ACC112 (cell line): Measurements from ENCODE around the gene FEV.
A peak's percentile ranks its signal among the peaks of the same experiment; 100 is the strongest.

Experiments used
- H2AFZ ChIP-seq: fragments of 200-600 bp; sonication (generic); one replicate; pipeline ENCODE4 v1.6.0; 2017; ENCODE audit warnings: antibody characterized with exemption, low read length; ENCODE audit not compliant: unreplicated experiment
- H3K27ac ChIP-seq: fragments of 200-600 bp; sonication (generic); 2 replicates; pipeline ENCODE4 v1.5.1; 2014; ENCODE audit warnings: low read depth, mild to moderate bottlenecking, antibody characterized with exemption, low read length, moderate library complexity
- H3K27me3 ChIP-seq: fragments of 200-600 bp; sonication (generic); 2 replicates; pipeline ENCODE4 v1.6.1; 2014; ENCODE audit warnings: mild to moderate bottlenecking, antibody characterized with exemption, low read length, moderate library complexity, mixed read lengths; ENCODE audit not compliant: insufficient read depth
- H3K36me3 ChIP-seq: fragments of 200-600 bp; sonication (generic); 2 replicates; pipeline ENCODE4 v1.6.1; 2016; ENCODE audit warnings: mild to moderate bottlenecking, antibody characterized with exemption, low read length, moderate library complexity, mixed read lengths; ENCODE audit not compliant: insufficient read depth
- H3K4me1 ChIP-seq: fragments of 200-600 bp; sonication (generic); one replicate; pipeline ENCODE4 v1.6.1; 2016; ENCODE audit warnings: low read length, mixed read lengths; ENCODE audit not compliant: insufficient read depth, unreplicated experiment, control insufficient read depth
- H3K4me3 ChIP-seq: fragments of 200-600 bp; sonication (generic); 2 replicates; pipeline ENCODE4 v1.5.1; 2014; ENCODE audit warnings: mild to moderate bottlenecking, low read depth, low read length
- H3K79me2 ChIP-seq: fragments of 200-600 bp; sonication (generic); one replicate; pipeline ENCODE4 v1.6.0; 2016; ENCODE audit warnings: low read length; ENCODE audit not compliant: control insufficient read depth, unreplicated experiment, insufficient read depth

Gene FEV

DNA sequence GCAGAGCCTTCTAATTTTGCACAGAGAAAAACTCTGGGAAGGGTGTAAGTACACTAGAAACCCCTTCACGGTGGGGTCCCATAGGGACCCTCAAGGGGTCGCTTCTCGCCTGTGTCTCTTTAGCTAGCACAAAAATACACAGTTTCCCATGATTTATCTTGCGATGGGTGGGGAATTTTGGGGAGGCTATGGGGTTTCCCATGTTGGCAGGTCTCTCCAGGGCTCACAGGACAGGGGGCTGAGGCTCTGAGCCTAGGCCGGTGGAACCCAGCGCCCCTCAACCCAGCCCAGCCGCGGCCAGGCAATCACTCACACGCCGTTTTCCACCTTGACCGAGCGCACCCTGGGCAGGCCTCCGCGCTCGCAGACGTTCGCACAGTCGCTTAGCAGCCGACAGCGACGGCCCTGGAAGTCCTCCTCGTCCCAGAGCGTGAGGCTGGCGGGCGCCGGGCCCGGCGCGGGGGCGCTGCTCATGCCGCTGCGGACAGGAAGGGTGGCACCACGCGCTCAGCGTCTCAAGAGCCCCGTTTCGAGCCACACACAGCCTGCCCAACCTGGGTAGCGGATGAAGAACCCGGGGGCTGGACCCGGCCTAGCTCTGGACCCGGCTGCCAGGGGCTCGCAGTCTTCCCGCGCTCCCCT lies 7.8 kb upstream of the FEV start:
- Histone ChIP-seq H3K27ac (no peak overlapping the region), H3K79me2 (no peaks in the 10 kb centered on the region), H3K36me3 (no peaks in the 10 kb centered on the region), H3K4me1 (peaks cover 4% of the 10 kb centered on the region), H3K4me3 (peak overlapping the region; percentile 76), H3K27me3 (peaks cover 89% of the 10 kb centered on the region), H2AFZ (no peak overlapping the region)

DNA sequence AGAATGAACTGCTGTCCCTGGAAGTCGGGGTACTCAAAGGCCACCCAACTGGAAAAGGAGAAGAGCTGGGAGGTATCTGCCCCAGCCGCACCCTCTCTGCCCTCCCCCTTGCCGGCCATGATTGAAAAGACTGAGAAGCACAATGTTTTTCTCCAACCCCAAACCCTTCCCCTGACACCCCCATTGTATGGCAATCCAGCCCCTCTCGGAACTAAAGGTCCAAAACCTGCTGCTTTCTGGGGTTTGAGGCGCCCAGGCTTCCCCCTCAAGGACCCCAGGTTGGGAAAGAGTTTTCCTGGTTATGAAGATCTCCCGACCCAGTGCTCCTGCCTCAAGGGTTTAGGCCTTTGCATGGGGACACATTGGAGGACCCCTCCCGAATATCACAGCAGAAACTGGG lies 7.2 kb upstream of the FEV start:
- H3K27me3 ChIP-seq = peaks cover 89% of the 10 kb centered on the region
- H3K36me3 ChIP-seq = no peaks in the 10 kb centered on the region
- H3K4me3 ChIP-seq = no peak overlapping the region
- no peak overlapping the region for H2AFZ ChIP-seq
- H3K79me2 ChIP-seq = no peaks in the 10 kb centered on the region
- peaks cover 4% of the 10 kb centered on the region for H3K4me1 ChIP-seq
- H3K27ac ChIP-seq = no peak overlapping the region

DNA sequence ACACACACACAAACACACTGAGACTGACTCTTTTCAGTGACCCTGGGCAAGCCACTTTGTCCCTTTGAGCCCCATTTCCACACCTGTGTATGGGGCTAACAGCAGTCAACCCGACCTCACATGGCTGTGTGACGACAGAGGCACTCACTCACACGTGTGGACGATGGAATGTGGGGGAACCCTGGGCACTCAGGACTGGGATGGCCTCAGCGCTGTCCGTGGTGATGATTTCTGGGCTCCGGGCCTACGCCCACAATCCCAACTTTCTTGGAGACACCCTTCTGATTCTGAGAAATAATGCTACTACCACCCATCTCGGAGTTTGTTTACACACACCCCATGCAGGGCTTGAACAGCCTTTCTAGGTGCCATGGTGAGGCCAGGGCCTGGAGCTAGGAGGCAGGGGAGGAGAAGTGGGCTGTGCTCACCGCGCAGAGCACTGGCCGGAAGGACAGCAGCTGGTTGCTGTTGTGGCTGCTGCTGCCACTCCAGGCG lies 6.7 kb upstream of the FEV start:
- Histone ChIP-seq H3K27me3 (peaks cover 90% of the 10 kb centered on the region), H2AFZ (no peak overlapping the region), H3K79me2 (no peaks in the 10 kb centered on the region), H3K36me3 (no peaks in the 10 kb centered on the region), H3K27ac (no peak overlapping the region), H3K4me3 (no peak overlapping the region), H3K4me1 (peaks cover 4% of the 10 kb centered on the region)

DNA sequence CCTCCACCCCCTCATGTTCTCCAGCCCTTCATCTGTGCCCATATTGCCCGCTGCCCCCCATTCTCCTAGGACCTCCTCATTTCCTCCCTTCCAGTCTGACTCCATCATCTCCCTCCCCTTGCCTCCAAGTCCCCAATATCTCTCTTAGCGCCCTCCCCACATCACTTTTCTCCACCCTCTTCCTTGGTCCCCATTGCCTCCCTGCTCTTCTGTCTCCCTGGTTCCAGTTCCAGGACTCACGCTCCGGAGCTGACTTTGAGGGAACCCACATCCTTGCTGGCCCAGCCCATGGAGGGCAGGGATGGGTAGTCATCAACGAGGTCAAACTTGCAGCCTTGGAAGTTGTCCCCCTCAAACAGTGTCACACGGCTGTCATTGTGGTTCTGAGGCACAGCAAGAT lies 5.6 kb upstream of the FEV start:
- peaks cover 98% of the 10 kb centered on the region for H3K27me3 ChIP-seq
- H3K4me3 ChIP-seq = no peak overlapping the region
- H2AFZ ChIP-seq = no peak overlapping the region
- peaks cover 4% of the 10 kb centered on the region for H3K4me1 ChIP-seq
- H3K79me2 ChIP-seq = no peaks in the 10 kb centered on the region
- H3K36me3 ChIP-seq = no peaks in the 10 kb centered on the region
- H3K27ac ChIP-seq = no peak overlapping the region

DNA sequence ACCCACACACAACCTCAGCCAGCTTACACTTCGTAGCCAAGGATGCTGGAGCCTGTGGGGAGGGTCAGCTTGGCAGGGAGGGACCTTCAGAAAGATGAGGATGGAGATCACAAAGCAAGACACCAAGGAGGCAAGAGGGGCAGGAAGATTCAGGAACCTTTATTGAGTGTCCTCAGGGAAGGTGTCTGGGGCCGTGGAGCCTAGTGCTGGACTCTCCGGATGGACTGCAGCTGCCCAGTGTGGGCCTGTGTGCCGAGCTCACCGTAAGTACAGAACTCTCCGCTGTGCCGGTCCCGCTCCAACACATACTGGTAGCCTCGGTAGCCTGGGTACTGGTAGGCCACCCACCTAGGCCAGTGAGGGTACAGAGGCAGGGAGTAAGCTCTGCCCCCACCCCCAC lies 5.1 kb upstream of the FEV start:
- Histone ChIP-seq H3K27ac (no peak overlapping the region), H3K4me1 (peaks cover 4% of the 10 kb centered on the region), H3K27me3 (peaks cover 98% of the 10 kb centered on the region), H3K36me3 (no peaks in the 10 kb centered on the region), H3K4me3 (no peak overlapping the region), H2AFZ (no peak overlapping the region), H3K79me2 (no peaks in the 10 kb centered on the region)

DNA sequence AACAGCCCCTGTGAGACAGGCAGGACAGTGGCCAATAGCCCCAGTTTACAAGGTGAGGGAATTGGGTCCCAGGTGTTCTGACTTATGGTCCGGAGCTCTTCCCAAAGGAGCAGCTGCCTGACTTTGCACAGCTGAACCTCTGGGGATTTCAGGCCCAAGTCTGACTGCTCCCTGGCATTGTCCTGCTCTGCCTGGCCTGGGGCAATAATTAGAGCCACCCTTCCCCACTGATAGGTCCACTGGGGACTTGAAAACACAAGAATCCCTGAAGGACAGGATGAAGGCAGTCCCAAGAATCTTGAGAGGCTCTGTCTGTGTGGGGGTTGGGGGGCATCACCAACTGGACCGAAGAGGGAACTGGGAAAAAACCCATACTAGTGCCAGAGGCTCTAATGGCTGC lies 3.7 kb upstream of the FEV start:
- Histone ChIP-seq H3K79me2 (no peaks in the 10 kb centered on the region), H3K36me3 (no peaks in the 10 kb centered on the region), H3K27me3 (peaks cover 99% of the 10 kb centered on the region), H3K4me1 (no peaks in the 10 kb centered on the region), H2AFZ (no peak overlapping the region), H3K27ac (no peak overlapping the region), H3K4me3 (no peak overlapping the region)

DNA sequence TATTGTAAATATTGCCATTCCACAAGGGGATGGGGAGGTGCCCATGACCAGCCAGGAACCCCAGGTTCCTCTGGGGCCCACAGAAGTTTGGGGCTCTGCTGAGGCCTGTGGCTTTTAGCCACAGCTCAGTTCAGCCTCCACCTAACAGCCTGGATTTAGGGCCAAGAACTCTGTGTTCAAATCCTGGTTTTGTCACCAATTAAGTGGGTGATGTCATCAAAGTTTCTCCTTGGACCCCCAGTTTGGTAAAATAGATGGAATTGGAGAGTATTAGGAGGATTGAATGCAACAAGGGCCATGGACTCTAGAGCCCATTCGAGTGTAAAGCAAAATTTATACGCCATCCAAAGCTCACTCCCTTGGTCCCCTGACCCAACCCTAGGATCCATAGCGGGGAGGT lies 3.2 kb upstream of the FEV start:
- H3K79me2 ChIP-seq = no peaks in the 10 kb centered on the region
- no peak overlapping the region for H3K4me3 ChIP-seq
- H3K4me1 ChIP-seq = no peaks in the 10 kb centered on the region
- H3K36me3 ChIP-seq = no peaks in the 10 kb centered on the region
- no peak overlapping the region for H3K27ac ChIP-seq
- H2AFZ ChIP-seq = no peak overlapping the region
- peaks cover 99% of the 10 kb centered on the region for H3K27me3 ChIP-seq

DNA sequence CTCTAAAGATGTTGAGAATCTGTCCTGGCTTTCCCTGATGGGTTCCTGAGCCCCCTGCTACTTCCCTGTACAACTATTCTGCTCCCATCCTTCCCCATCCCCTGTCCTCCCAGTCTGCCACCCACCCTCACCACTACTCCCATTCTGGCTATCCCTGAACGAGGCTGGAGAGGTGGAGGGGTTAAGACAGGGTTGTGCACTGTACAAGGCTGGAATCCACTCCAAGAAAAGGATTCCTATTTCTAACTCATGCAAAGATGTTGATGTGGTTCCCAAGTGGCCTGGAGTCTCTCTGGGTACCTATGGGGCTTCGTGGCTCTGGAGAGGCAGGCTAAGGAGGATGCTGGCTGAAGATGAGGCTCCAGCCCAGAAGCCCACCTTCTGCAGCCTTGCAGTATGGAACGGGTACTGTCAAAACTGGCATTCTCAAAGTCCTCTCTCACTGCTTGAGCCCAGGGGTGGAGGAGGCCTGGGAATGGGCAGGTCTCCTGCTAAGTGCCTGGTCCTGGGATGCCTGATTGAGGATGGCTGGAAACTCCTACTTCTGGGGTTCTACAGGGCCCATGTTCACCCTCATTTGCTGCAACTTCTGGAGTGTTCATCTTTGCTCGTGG lies 1.3 kb upstream of the FEV start:
- no peak overlapping the region for H3K4me3 ChIP-seq
- H3K4me1 ChIP-seq = no peaks in the 10 kb centered on the region
- peaks cover 99% of the 10 kb centered on the region for H3K27me3 ChIP-seq
- H2AFZ ChIP-seq = no peak overlapping the region
- H3K36me3 ChIP-seq = no peaks in the 10 kb centered on the region
- no peaks in the 10 kb centered on the region for H3K79me2 ChIP-seq
- H3K27ac ChIP-seq = no peak overlapping the region

DNA sequence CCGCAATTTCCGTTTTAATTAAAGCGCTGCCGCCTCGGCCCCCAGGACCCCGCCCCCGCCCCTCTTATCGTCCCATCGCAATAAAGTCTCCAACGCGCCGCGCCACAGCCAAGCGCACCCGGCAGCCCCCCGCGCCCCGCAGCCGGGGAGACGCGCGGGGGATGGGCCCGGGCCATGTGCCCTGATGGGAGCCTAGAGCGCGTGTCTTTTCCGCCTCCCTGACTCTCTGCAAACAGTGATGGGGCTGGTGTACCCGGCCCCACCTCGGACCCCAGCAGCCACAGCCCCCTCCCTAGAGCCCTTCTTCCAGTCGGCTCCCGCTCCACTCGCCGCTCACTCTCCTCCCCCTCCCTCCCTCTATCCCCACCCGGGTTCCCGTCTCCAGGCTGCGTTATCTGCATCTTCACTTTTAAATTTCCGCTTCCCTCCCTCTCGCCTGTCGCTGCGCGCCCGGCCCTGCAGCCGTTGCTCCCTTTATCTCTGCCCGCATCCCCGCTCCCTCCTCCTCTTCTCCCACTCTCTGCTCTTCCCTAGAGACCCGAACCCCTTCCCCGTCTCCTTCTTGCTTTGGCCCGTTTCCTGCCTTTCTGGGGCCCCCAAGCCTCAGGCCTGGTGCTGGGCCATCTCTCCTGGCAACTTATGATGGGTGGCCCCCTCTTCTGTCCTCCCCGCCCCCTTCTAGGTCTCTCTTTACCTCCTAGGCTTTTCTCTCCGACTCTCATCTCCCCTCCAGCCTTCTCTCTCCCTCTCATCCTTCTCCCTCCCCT lies 524 bp upstream of the FEV start:
- H3K27ac ChIP-seq = no peak overlapping the region
- no peaks in the 10 kb centered on the region for H3K79me2 ChIP-seq
- H2AFZ ChIP-seq = no peak overlapping the region
- no peaks in the 10 kb centered on the region for H3K4me1 ChIP-seq
- no peak overlapping the region for H3K4me3 ChIP-seq
- no peaks in the 10 kb centered on the region for H3K36me3 ChIP-seq
- H3K27me3 ChIP-seq = peaks cover 98% of the 10 kb centered on the region

DNA sequence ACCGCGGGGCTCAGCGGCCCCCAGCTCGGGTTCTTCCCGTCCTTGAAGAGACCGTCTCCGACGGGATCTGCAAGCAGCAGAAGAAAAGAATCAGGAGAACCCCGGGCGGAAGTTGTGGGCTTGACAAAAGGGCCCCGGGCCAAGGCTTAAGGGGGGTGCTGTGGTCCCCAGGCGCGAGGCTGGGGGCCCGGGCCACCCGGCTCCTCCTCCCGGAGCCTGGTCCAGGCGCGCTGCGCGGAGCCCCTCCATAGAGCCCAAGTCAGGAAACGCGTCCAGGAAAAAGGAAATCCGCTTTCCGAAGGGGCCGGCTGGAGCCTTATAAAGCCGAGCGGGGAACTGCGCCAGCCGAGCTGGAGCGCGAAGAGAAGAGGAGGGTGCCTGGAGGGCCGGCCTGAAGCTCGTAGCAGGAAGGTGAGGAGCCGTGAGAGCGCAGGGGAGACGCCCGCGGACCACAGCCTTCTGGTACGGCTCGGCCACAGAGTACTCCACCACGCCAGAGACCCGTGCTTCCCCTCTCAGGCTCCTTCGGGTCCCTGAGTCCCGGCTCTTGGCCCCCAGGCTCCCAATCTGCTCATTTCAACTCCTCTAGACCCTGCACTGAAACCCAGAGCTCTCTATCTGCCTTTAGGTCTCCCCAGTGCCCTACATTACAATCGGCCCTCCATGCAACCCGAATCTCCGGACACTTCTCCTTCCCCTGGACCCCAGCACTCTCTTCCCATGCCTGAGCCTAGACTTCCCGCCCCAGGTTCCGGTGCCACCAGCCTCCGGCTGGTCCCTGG lies 554 bp downstream of the FEV start:
- peaks cover 89% of the 10 kb centered on the region for H3K27me3 ChIP-seq
- peak overlapping the region; percentile 11 for H2AFZ ChIP-seq
- H3K36me3 ChIP-seq = no peaks in the 10 kb centered on the region
- no peaks in the 10 kb centered on the region for H3K4me1 ChIP-seq
- no peaks in the 10 kb centered on the region for H3K79me2 ChIP-seq
- H3K4me3 ChIP-seq = no peak overlapping the region
- no peak overlapping the region for H3K27ac ChIP-seq
